GM21447 (cell line): Measurements from ENCODE around the gene GTF3C4.

Experiments
- ATAC-seq: cut with Tn5 transposase; IDR thresholded peaks from one replicate; pipeline ENCODE4 v1.9.1; 2021; ENCODE audit not compliant: unreplicated experiment

GTF3C4 gene

DNA sequence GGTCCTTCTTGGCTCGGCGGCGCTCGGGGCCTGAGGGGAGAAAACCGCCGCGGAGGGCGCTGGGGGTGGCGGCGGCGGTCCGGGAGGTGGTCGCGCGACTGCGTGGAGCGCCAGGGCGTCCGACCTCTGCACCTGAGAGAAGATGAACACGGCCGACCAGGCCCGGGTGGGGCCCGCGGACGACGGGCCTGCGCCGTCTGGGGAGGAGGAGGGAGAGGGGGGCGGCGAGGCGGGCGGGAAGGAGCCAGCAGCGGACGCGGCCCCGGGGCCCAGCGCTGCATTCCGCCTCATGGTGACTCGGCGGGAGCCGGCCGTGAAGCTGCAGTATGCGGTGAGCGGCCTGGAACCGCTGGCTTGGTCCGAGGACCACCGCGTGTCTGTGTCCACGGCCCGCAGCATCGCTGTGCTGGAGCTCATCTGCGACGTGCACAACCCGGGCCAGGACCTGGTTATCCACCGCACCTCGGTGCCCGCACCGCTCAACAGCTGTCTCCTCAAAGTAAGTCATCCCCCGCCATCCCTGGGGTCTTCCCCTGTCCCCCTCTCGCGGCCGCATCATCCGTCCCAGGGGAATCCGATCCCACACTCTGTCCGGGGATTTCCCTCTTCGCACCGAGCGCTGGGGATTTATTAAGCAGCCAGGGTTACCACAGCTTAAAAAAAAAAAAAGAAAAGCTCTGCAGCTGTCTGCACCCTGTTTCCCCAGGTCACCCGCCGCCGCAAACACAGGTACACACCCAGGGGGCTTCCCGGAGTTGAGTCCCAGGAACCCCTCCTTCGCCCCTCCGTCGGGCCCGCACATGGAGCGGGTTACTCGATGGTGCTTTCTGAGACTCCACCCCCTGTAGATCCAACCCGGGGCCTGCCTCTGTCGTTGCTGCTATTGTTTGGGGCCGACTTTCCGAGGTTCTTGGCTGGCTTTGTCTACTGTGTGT, at the start of gene GTF3C4:
Gene GTF3C4 (plus strand): TSS at position 8 of the 935 bp plus-strand sequence. CDS start 135 bp downstream, at position 143.
- ATAC-seq: peak; percentile 26

DNA sequence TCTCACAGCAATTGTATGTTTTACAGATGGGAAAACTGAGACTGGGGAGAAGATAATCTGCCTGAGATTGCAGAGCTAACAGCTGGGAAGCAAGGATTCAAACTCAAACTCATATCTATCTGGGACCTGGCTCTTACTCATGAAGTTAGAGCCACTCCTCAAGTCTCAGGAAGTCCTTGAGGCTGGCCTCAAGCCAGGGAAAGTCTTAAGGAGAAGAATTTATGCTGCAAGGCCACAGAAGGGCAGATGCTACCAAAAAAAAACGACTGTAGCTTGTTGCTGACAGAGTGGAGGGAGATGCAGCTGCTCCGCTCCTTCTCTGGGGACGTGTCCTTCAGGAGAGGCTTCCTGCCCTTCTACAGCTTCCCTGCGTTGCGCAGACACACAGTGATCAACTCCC, 48.1 kb upstream of the GTF3C4 start:
- ATAC-seq: no peak

DNA sequence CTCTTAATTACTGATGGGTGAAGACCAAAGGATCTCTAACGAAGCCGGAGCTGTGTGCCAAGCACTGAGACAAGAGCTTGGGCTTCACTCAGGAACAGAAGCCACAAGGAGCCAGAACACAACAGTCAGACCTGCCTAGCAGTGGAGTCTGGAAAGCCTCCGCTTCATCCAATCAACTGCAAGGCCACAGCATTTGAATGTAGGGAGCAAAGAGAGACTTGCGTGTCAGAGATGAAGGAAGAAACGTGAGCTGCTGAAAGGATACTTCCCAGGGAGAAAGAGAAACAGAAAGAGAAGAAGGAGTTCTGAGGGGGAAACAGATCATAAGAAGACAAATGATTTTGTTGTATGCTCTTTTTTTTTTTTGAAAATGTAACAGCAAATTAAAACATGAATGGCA, 44.0 kb upstream of the GTF3C4 start:
- ATAC-seq: no peak

DNA sequence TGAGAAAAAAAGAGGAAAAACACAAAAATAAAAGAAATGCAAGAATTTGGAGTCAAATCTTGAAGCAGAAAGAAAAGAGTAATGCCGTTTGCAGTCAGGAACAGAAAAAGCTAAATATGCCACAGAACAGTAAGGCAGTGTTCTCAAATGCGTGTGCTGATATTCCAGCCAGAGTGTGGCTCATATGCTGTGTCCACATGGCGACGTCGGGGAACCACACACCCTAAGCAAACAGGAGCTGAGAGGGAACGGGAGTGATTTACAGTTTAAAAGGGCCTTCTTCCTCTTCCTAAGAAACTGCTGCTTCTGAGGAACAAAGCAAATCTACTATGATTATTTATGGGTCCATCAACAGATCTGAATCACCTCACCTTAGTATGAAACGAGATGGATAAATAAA, 43.2 kb upstream of the GTF3C4 start:
- no peak for ATAC-seq

DNA sequence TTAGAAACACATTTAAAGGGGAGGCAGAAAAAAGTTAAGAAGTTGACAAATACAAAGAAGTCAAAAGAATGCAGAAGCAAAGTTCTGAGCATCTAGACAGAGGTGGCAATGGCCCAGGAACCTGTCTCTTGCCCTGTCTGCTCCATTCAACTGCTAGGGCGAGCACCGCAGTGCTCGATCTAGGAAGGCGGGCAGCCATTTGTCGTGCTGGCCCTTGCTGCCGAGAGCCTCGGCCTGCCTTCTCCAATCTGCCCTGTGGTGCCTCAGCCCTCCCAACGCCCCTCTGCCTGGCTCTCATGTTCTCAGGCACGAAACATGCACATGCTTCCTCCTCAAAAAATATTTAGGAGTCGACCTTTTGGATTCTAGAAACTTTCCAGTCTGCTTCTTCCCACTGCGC, 42.7 kb upstream of the GTF3C4 start:
- ATAC-seq: no peak

DNA sequence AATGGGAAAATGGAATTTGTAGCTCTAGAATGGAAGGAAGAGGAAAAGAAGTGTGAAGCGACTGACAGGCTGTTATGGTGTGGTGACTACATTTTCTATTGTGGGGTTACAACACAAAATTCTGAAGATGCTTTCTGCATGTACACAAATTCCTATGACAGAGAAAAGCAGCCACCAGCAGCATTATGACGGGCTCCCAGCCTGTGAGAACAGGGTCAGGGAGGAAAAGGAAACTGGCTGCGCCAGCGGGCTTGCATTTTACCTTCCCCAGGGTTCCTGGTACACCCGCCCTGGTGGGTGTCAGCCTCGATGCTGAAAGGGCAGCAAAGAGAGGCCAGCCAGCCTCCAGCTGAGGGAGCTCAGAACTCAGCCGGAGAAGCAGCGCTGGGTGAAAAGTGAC, 41.5 kb upstream of the GTF3C4 start:
- no peak for ATAC-seq

- ATAC-seq: no peak
Measured at GRCh38 chr9:132630116-132630515, 40.1 kb upstream of the GTF3C4 start.

- ATAC-seq: no peak
Measured at GRCh38 chr9:132630811-132631210, 39.5 kb upstream of the GTF3C4 start.

DNA sequence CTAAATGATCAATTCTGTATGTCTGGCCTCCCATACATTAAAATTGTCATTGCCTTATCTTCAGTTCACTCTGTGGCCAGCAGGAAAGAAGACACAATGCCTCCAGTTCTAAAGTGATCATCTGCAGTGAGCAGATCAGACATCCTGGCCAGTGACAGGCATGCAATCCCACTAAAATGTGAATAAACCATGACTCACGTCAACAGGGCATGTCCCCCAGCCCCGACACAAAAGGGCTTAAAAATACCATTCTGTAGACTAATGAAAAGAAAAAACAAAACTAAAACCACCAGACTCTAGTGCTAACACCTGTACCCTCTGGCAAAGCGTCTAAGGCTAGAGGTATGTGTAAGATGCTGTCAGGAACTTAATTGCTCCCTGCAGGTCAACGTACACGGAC, 39.0 kb upstream of the GTF3C4 start:
- no peak for ATAC-seq

GRCh38 chr9:132631685-132632084, 38.6 kb upstream of the GTF3C4 start:
- ATAC-seq: no peak

DNA sequence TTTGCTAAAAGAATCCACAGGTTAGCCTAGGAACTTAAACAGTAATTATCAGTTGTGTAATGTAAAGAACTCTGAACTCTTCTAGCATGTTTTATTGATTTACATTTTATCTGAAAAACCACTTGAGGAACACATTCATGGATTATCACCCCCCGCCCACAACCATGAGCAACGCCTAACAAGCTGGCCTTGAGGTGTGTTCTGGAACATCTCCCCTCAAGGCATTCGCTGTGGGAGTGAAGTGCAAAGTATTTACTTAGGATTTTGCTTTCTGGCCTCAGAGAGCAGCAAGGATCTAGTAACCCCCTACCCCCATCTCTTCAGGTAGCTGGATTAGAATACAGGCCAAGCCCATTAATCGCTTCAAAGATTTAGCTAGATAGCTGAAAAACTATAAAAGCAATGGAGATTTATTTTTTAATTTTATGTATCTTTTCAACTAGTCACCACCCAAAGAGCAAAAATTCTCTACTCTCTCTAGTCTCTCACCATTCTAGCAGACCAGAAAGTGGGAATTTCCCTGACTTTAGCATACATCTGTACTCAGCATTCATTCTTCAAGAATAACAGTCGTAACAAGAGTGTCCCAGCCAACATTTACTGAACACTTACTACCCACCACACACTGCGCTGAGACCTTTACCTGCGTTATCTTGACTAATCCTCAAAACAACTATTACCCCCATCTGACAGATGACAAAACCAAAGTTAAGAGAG, 37.7 kb upstream of the GTF3C4 start:
- no peak for ATAC-seq

- ATAC-seq: no peak
Measured at GRCh38 chr9:132634327-132634726, 35.9 kb upstream of the GTF3C4 start.

- ATAC-seq: no peak
Measured at GRCh38 chr9:132637351-132637750, 32.9 kb upstream of the GTF3C4 start.

DNA sequence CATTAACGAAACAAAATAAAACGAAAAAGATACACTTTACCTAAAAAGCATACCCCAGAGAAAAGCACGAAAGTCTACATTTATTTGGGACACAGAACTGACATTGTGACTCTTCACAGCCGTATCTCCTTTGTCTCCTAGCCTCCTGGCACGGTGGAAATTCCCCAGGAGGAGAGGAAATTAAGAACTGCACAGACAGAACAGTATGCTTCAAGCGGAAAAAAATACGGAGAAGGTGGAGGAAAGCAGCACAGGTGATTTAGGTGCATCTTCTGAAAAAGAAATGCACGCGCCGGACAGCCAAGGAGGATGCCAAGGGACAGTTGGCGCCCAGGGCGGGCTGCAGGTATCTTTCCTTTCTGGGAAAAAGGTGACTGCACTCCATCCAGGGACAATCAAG, 32.5 kb upstream of the GTF3C4 start:
- no peak for ATAC-seq

DNA sequence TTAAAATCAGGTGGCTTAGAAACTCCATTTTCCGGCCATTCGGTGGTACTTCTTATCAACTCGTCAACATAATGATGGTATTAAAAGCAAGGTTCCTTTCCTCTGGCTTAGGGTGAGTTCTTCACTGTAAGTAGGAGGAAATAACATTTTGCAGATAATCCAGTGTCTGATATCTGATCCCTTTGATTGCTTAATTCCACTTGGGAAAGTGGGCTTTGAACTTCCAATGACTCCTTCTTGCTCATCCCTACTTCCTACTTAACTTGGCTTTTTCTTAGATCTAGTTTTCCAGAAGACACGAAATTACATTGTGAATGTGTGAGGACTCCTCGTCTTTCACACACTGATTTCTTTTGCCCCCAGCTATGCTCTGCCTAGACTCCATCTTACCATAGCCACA, 32.0 kb upstream of the GTF3C4 start:
- no peak for ATAC-seq

- no peak for ATAC-seq
Measured at GRCh38 chr9:132639322-132639721, 30.9 kb upstream of the GTF3C4 start.

GRCh38 chr9:132641216-132641615, 29.0 kb upstream of the GTF3C4 start:
- ATAC-seq: no peak

GRCh38 chr9:132644251-132644650, 26.0 kb upstream of the GTF3C4 start:
- ATAC-seq: no peak

DNA sequence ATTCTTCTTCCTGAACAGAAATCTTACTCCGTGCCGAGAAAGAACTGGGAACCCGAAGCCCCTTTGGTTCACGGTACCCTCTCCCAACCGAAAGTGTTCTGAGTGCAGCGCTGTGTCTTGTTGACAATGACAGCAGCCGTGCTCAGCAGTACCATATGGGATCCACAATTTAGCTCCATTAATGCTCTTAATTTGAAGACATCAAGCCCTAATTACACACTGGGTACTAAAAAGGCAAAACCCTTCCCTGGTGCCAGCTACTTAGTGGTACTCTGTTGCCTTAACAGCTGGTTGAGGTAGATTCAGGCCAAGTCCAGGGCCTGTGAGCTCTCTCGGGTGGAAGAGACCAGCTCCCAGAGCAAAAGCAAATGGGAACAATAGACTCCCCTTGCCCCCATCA, 25.0 kb upstream of the GTF3C4 start:
- ATAC-seq: no peak

DNA sequence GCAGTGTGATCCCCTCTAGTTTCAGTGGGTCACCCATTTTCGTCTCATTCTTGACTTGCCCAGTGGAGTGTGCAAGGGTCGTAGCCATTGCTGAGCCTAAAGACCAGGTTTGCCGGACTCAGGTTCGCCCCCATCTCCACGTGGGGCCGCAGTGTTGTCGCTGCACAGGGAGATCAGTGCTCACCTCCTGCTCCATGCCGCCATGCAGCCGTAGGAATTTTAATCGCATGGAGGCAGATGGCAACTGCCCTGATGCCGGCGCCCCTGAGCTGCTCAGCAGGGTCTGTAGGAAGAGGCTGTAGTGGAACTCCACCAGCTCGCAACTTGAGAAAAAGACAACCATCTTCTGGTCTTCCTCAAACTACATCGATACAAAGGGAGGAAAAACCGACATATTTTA, 24.6 kb upstream of the GTF3C4 start:
- ATAC-seq: no peak

DNA sequence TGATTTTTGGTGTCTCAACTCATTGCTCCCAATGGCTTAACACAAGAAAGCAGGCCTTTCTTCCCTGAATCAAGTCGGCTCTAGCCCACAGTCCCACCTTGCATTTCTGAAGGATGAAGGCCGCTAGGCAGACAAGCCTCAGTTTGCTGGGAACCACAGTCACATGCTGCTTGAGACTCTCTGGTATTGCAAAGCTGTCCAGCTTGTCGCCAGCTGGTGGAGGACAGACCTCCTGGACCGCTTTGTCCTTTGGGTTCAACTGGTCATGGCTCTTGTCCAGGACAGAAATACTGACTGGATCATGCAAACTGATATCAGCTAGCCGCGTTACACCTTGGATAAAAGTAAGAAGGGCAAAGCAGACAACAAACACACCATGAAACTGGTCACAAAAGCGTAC, 23.5 kb upstream of the GTF3C4 start:
- no peak for ATAC-seq

DNA sequence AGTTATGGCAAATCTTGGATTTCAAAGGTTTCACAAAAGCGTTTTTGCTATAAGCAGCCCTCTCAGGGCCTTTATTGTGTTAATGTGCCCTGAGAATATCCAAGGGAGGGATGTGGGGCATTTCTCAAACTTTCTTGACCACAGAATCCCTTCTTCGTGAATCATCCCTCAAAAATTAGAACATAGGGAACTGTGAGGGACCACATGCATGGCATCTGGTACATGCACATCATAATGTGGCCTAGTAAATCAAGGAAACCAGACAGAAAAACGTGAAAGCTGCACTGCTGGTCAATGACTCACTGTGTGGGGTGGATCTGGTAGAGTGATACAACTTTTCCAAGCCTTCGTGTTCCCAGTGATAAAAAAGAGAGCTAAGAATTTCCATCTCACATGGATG, 22.9 kb upstream of the GTF3C4 start:
- no peak for ATAC-seq
